ENCODE data around the gene SORCS2. TPM values are rescaled to one million over a fixed set of nuclear protein-coding genes. Genes with fewer than 3 reads are reported as not detected.

Gene SORCS2
- total and polyA plus RNA-seq, 2 of the 4 experiments (the other 2 are of a cell fraction) = 0.36 to 0.62 TPM

DNA sequence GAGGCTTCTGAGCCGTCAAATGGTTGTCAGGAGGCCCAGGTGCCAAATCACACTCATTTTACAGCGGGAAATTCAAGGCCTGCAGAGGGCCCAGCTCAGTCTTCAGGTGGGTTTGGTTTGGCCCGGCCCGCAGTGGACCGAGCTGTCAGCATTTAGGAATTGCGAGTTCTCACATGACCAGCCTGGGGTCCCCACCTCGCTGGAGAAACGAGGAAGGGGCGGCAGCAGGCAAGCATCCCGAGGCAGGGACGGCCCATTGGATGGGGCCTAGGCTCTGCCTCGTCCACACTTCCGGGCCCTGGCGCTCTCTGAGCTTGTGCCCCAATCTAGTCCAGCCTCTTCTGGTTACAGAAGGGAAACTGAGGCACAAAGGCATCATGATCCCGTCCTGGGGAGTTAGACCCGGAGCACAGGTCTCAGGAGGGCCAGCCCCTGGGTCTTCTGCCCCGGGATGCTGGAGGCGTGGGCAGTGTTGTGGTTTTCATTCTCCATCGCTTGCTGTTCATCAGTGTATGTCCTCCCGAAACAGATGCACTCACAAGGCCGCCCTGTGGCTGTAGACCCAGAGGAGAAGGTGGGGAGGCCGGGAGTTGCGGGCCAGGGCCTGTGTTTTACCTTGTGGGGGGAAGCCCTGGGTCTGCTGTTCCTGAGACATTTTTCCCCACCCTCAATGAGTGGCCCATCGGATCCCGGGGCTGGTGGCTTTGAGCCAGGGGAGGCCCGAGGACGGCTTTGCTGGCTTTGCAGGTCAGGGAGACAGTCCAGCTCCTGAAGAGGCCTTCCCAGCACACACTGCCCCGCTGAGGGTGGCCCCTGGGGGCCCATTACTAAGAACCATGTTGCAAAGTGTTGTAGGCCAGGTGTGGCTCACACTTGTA, 233.5 kb downstream of the SORCS2 start (continued):
- no peak for TF ChIP-seq FOS (IDR thresholded peaks at IDR 0.05; ENCODE audit: low read depth, low read length)

DNA sequence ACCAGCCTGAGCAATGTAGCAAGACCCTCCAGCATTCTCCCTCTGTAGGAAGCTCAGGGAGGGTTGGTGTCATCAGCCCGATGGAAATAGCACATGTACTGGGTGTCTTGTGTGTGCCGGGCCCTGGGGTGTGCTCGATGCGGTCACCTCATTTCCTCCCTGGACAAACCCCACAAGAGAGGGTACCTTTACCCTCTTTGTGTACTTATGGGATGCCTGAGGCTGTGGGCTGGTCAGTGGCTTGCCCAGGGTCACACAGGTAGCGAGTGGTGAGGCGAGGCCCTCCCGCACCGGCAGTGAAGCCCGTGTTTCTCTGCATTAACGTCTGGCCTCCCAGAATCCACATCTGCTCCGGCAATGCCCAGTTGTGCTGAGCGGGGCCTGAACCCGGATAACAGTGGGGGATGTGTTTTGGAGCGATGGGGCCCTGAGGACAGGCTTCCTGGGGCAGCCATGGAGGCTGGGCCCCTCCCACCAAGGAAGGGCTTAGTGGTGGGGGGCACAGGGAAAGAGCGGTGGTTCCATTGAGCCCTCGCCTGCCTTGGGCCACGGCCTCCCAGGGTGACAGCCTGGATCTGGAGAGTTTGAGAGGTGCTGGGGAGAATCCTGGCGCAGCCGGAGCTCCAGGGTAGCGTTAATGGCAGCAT, 234.3 kb downstream of the SORCS2 start:
- no peak overlapping the region for H3K4me2 ChIP-seq (ENCODE audit: low read depth, low read length)
- no peaks in the 10 kb centered on the region for H3K79me1 ChIP-seq (ENCODE audit: low read depth in 1 of 2, low read length in 2 of 2)
- in situ Hi-C loops (cut with MboI; ENCODE audit: low sequenced_read_pairs) = no loop called here
- no peak overlapping the region for H4K8ac ChIP-seq (ENCODE audit: low read depth in 2 of 2, low read length in 2 of 2)
- no peak overlapping the region for H4K5ac ChIP-seq (ENCODE audit: low read depth, low read length)
- no peak overlapping the region for H3K23ac ChIP-seq (ENCODE audit: low read depth, low read length)
- no peak overlapping the region for H3K9ac ChIP-seq (ENCODE audit: low read depth, low read length)
- intact Hi-C loops (cut with micrococcal nuclease) = no loop called here
- ATAC-seq (ENCODE audit: low read depth) (no peak), DNase-seq (no peak)
- H2BK120ac ChIP-seq (ENCODE audit: low read depth, low read length) = no peak overlapping the region
- H4K20me1 ChIP-seq (ENCODE audit: insufficient read depth, low read length) = no peaks in the 10 kb centered on the region
- no peak overlapping the region for H3K18ac ChIP-seq (ENCODE audit: low read depth, low read length)
- H2AK5ac ChIP-seq (ENCODE audit: low read depth, low read length) = no peak overlapping the region
- CTCF ChIA-PET = no interaction called here
- H4K91ac ChIP-seq (ENCODE audit: insufficient read depth, low read depth, low read length) = no peak overlapping the region
- no peak overlapping the region for H2BK5ac ChIP-seq (ENCODE audit: low read depth, low read length, poor library complexity, severe bottlenecking)
- no peak overlapping the region for H3K56ac ChIP-seq (ENCODE audit: extremely low read depth, insufficient read depth, low read length)
- no peaks in the 10 kb centered on the region for H3K4me1 ChIP-seq (ENCODE audit: control insufficient read depth, insufficient read depth, low read length)
- H2AFZ ChIP-seq (replicated peaks; ENCODE audit: low read length, poor library complexity) = no peak overlapping the region
- H3K27me3 ChIP-seq (ENCODE audit: control insufficient read depth, insufficient read depth, low read length) = peaks cover 19% of the 10 kb centered on the region; the same call in 1 of the 2 replicates
- dilution Hi-C loops (cut with HindIII; ENCODE audit: low sequenced_read_pairs, unreplicated experiment) = no loop called here
- BruUV-seq (replicated peaks) = no TSS peak
- H3K4ac ChIP-seq (ENCODE audit: low read depth, low read length) = no peak overlapping the region
- no peaks in the 10 kb centered on the region for H3K9me3 ChIP-seq (ENCODE audit: control insufficient read depth, insufficient read depth, low read length)
- 80% methylated on average over 3 of the region's 20 CpGs; no CpG with 5 or more reads in 1 of the 2 experiments for WGBS, 2 experiments (ENCODE audit: extremely low coverage in 2 of 2, insufficient read length in 1 of 2)
- H3K36me3 ChIP-seq (ENCODE audit: control insufficient read depth, insufficient read depth, low read length) = no peaks in the 10 kb centered on the region
- no peaks in the 10 kb centered on the region for H3K9me1 ChIP-seq (ENCODE audit: insufficient read depth, low read length)
- H3K4me3 ChIP-seq (ENCODE audit: insufficient read depth, low read depth, low read length) = no peak overlapping the region
- TF ChIP-seq CEBPB (IDR thresholded peaks at IDR 0.05; ENCODE audit: low read depth, low read length) = no peak
- TF ChIP-seq MXI1 (IDR thresholded peaks at IDR 0.05; ENCODE audit: borderline replicate concordance, low read depth, low read length) = no peak
- TF ChIP-seq RFX5 (IDR thresholded peaks at IDR 0.05; ENCODE audit: low read depth, low read length) = no peak
- H3K27ac ChIP-seq (ENCODE audit: insufficient read depth, low read length) = no peak overlapping the region
- no peak overlapping the region for H3K14ac ChIP-seq (replicated peaks; ENCODE audit: low read depth, low read length)
- H2AK9ac ChIP-seq (replicated peaks; ENCODE audit: low read depth, low read length, poor library complexity) = no peak overlapping the region
- no peak overlapping the region for H2BK15ac ChIP-seq (ENCODE audit: low read depth, low read length)
- POLR2A ChIA-PET (ENCODE audit: unreplicated experiment) = no interaction called here
- H2BK20ac ChIP-seq (ENCODE audit: low read depth, low read length) = no peak overlapping the region
